SK-N-SH treated with all-trans-retinoic acid at 6 μM for 48 hours (cell line): ENCODE data around the gene PRKAA2.

Experiments
- ZC3H10 ChIP-seq: fragments of 250-450 bp; sonication (Bioruptor Pico); IDR thresholded peaks from 2 replicates; pipeline ENCODE4 v1.5.1; 2021; ENCODE audit warnings: mild to moderate bottlenecking, moderate library complexity
- ZFP30 ChIP-seq: fragments of 450-650 bp; formaldehyde crosslinking; IDR thresholded peaks from 2 replicates; pipeline ENCODE4 v1.5.0; 2022; ENCODE audit warnings: mild to moderate bottlenecking, moderate library complexity
- TF ChIP-seq, protein P1 (sequence below): fragments of 250-450 bp; sonication (Bioruptor Pico); IDR thresholded peaks from 2 replicates; pipeline ENCODE4 v1.8.0; 2020; ENCODE audit warnings: mild to moderate bottlenecking, moderate library complexity, borderline replicate concordance

DNA sequence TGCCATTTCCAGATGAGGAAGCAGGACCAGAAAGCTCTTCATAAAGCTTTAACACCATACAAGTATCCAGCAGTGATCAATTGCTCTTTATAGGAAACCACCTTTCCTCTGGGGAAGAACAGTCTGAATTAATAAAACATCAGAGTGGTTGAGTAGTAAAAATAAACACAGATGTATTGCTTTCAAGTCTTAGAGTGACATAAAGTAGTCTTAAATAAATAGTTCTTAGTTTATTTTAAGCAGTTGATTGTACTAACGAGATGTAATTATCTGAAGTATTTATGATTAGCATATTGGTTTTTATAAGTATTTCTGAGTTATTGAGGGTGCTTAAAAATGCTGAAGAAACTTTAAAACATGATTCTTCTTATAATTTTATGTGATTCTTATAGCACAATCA lies 67.0 kb downstream of the PRKAA2 start:
- TF ChIP-seq, protein P1, sequence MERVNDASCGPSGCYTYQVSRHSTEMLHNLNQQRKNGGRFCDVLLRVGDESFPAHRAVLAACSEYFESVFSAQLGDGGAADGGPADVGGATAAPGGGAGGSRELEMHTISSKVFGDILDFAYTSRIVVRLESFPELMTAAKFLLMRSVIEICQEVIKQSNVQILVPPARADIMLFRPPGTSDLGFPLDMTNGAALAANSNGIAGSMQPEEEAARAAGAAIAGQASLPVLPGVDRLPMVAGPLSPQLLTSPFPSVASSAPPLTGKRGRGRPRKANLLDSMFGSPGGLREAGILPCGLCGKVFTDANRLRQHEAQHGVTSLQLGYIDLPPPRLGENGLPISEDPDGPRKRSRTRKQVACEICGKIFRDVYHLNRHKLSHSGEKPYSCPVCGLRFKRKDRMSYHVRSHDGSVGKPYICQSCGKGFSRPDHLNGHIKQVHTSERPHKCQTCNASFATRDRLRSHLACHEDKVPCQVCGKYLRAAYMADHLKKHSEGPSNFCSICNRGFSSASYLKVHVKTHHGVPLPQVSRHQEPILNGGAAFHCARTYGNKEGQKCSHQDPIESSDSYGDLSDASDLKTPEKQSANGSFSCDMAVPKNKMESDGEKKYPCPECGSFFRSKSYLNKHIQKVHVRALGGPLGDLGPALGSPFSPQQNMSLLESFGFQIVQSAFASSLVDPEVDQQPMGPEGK (CRISPR knock-in tag): no peak
- TF ChIP-seq ZFP30: no peak
- no peak for TF ChIP-seq ZC3H10 (CRISPR knock-in tag)
